HUES6 (cell line): ENCODE measurements around the gene MT1B.
"Not testable (repeated sequence)": the region's sequence is repeated elsewhere in the genome, so short reads cannot be mapped to it uniquely, and the experiment has no call there.

Experiments
- H3K27ac ChIP-seq: 2 replicates; pipeline ENCODE4 v1.7.0; 2013; ENCODE audit warnings: low read depth, mild to moderate bottlenecking, low read length, inconsistent platforms
- H3K27me3 ChIP-seq: 2 replicates; pipeline ENCODE4 v1.6.1; 2013; ENCODE audit warnings: low read length; ENCODE audit not compliant: control insufficient read depth, insufficient read depth
- H3K36me3 ChIP-seq: 2 replicates; pipeline ENCODE4 v1.6.1; 2013; ENCODE audit warnings: low read length; ENCODE audit not compliant: control insufficient read depth, insufficient read depth
- H3K4me1 ChIP-seq: 2 replicates; pipeline ENCODE4 v1.6.1; 2013; ENCODE audit warnings: low read length; ENCODE audit not compliant: control insufficient read depth, insufficient read depth
- H3K4me3 ChIP-seq: 2 replicates; pipeline ENCODE4 v1.5.1; 2013; ENCODE audit warnings: low read depth, low read length
- H3K9ac ChIP-seq: one replicate; pipeline ENCODE4 v1.6.1; 2013; ENCODE audit warnings: mild to moderate bottlenecking, low read length
- H3K9me3 ChIP-seq: 2 replicates; pipeline ENCODE4 v1.6.1; 2013; ENCODE audit warnings: low read depth, low read length; ENCODE audit not compliant: control insufficient read depth, insufficient read depth

MT1B gene

GRCh38 chr16:56670620-56670934, 18.9 kb downstream of the MT1B start:
- Histone ChIP-seq H3K9me3 (no peaks in the 10 kb centered on the region), H3K4me3 (no peak overlapping the region), H3K27ac (no peak overlapping the region), H3K27me3 (peaks cover 88% of the 10 kb centered on the region), H3K36me3 (no peaks in the 10 kb centered on the region), H3K4me1 (peaks cover 46% of the 10 kb centered on the region), H3K9ac (no peak overlapping the region)

- Histone ChIP-seq H3K27me3 (peaks cover 85% of the 10 kb centered on the region), H3K4me1 (peaks cover 52% of the 10 kb centered on the region)
- not testable (repeated sequence) for H3K36me3 ChIP-seq
Observed at GRCh38 chr16:56671691-56672090, 20.0 kb downstream of the MT1B start.

GRCh38 chr16:56672171-56672570, 20.5 kb downstream of the MT1B start:
- not testable (repeated sequence) for H3K4me3 ChIP-seq, H3K27ac ChIP-seq, H3K9ac ChIP-seq, H3K9me3 ChIP-seq, H3K36me3 ChIP-seq
- Histone ChIP-seq H3K27me3 (peaks cover 85% of the 10 kb centered on the region), H3K4me1 (peaks cover 57% of the 10 kb centered on the region)

More at GRCh38 chr16:56671691-56672090, 20.0 kb downstream of the MT1B start:
- not testable (repeated sequence) for H3K27ac ChIP-seq, H3K4me3 ChIP-seq, H3K9me3 ChIP-seq, H3K9ac ChIP-seq

- no peak overlapping the region for H3K27ac ChIP-seq
- no peak overlapping the region for H3K4me3 ChIP-seq
- no peaks in the 10 kb centered on the region for H3K36me3 ChIP-seq
- H3K9me3 ChIP-seq = no peaks in the 10 kb centered on the region
- H3K27me3 ChIP-seq = peaks cover 85% of the 10 kb centered on the region
- peaks cover 54% of the 10 kb centered on the region for H3K4me1 ChIP-seq
- no peak overlapping the region for H3K9ac ChIP-seq
Observed at GRCh38 chr16:56672761-56673536, 21.3 kb downstream of the MT1B start.

GRCh38 chr16:56673921-56674320, 22.2 kb downstream of the MT1B start:
- Histone ChIP-seq H3K4me1 (peaks cover 45% of the 10 kb centered on the region), H3K36me3 (no peaks in the 10 kb centered on the region), H3K27ac (peak overlapping the region; percentile 68; the same call in 1 of the 2 replicates), H3K9me3 (no peaks in the 10 kb centered on the region), H3K9ac (peak overlapping the region; percentile 82), H3K4me3 (no peak overlapping the region), H3K27me3 (peaks cover 75% of the 10 kb centered on the region)

GRCh38 chr16:56674570-56674969, 22.9 kb downstream of the MT1B start:
- H3K9ac ChIP-seq = peak overlapping the region; percentile 89
- not testable (repeated sequence) for H3K4me3 ChIP-seq, H3K9me3 ChIP-seq, H3K36me3 ChIP-seq
- peaks cover 41% of the 10 kb centered on the region for H3K4me1 ChIP-seq
- H3K27me3 ChIP-seq = peaks cover 68% of the 10 kb centered on the region
- H3K27ac ChIP-seq = peak overlapping the region; percentile 68; the same call in 1 of the 2 replicates

GRCh38 chr16:56675685-56676210, 24.1 kb downstream of the MT1B start:
- Histone ChIP-seq H3K27ac (peak overlapping the region; percentile 59; the same call in 1 of the 2 replicates), H3K27me3 (peaks cover 57% of the 10 kb centered on the region), H3K9ac (peak overlapping the region; percentile 89), H3K36me3 (no peaks in the 10 kb centered on the region), H3K9me3 (no peaks in the 10 kb centered on the region), H3K4me1 (peaks cover 30% of the 10 kb centered on the region), H3K4me3 (peak overlapping the region; percentile 73)

- Histone ChIP-seq H3K4me3 (no peak overlapping the region), H3K4me1 (peaks cover 38% of the 10 kb centered on the region), H3K27me3 (peaks cover 54% of the 10 kb centered on the region), H3K9me3 (no peaks in the 10 kb centered on the region), H3K36me3 (no peaks in the 10 kb centered on the region), H3K9ac (no peak overlapping the region), H3K27ac (no peak overlapping the region)
Observed at GRCh38 chr16:56677474-56677873, 25.8 kb downstream of the MT1B start.

- H3K27ac ChIP-seq = no peak overlapping the region
Observed at GRCh38 chr16:56679078-56679730, 27.5 kb downstream of the MT1B start.

GRCh38 chr16:56679818-56680217, 28.1 kb downstream of the MT1B start:
- no peak overlapping the region for H3K9ac ChIP-seq
- peaks cover 45% of the 10 kb centered on the region for H3K27me3 ChIP-seq
- H3K27ac ChIP-seq = no peak overlapping the region
- H3K4me1 ChIP-seq = peaks cover 40% of the 10 kb centered on the region
- H3K4me3 ChIP-seq = no peak overlapping the region
- H3K36me3 ChIP-seq = peaks cover 8% of the 10 kb centered on the region; the same call in 1 of the 2 replicates
- H3K9me3 ChIP-seq = no peaks in the 10 kb centered on the region

More at GRCh38 chr16:56679078-56679730, 27.5 kb downstream of the MT1B start:
- Histone ChIP-seq H3K4me3 (no peak overlapping the region), H3K4me1 (peaks cover 45% of the 10 kb centered on the region), H3K36me3 (peaks cover 8% of the 10 kb centered on the region; the same call in 1 of the 2 replicates), H3K9me3 (no peaks in the 10 kb centered on the region), H3K9ac (no peak overlapping the region), H3K27me3 (peaks cover 45% of the 10 kb centered on the region)
